HG03139 (cell line): ENCODE data around the gene HABP4.

Experiments used
- ATAC-seq: cut with Tn5 transposase; IDR thresholded peaks from one replicate; pipeline ENCODE4 v1.9.1; 2021; ENCODE audit not compliant: unreplicated experiment

Gene HABP4

GRCh38 chr9:96476013-96476412, 26.0 kb downstream of the HABP4 start:
- ATAC-seq: no peak

GRCh38 chr9:96476591-96476990, 26.6 kb downstream of the HABP4 start:
- ATAC-seq: no peak

GRCh38 chr9:96478829-96479371, 28.9 kb downstream of the HABP4 start:
- ATAC-seq: peak; percentile 73

- ATAC-seq: no peak
These were observed 30.8 kb downstream of the HABP4 start for GRCh38 chr9:96480736-96481135.

- no peak for ATAC-seq
These were observed 32.5 kb downstream of the HABP4 start for GRCh38 chr9:96482476-96482875.

GRCh38 chr9:96483197-96483596, 33.2 kb downstream of the HABP4 start:
- ATAC-seq: no peak

GRCh38 chr9:96483733-96484390, 33.9 kb downstream of the HABP4 start:
- ATAC-seq: no peak

- peak; percentile 92 for ATAC-seq
These were observed 34.6 kb downstream of the HABP4 start for GRCh38 chr9:96484521-96484931.

GRCh38 chr9:96485280-96485679, 35.3 kb downstream of the HABP4 start:
- ATAC-seq: no peak

- no peak for ATAC-seq
These were observed 36.5 kb downstream of the HABP4 start for GRCh38 chr9:96486386-96487028.

GRCh38 chr9:96487029-96487396, 37.0 kb downstream of the HABP4 start:
- no peak for ATAC-seq

- ATAC-seq: no peak
These were observed 38.0 kb downstream of the HABP4 start for GRCh38 chr9:96487949-96488348.

- no peak for ATAC-seq
These were observed 39.6 kb downstream of the HABP4 start for GRCh38 chr9:96489482-96489979.

- ATAC-seq: no peak
These were observed 40.6 kb downstream of the HABP4 start for GRCh38 chr9:96490534-96491078.

- no peak for ATAC-seq
These were observed 41.3 kb downstream of the HABP4 start for GRCh38 chr9:96491079-96491879.

- ATAC-seq: no peak
These were observed 42.0 kb downstream of the HABP4 start for GRCh38 chr9:96491880-96492525.

- no peak for ATAC-seq
These were observed 43.1 kb downstream of the HABP4 start for GRCh38 chr9:96492993-96493531.

GRCh38 chr9:96493757-96494156, 43.8 kb downstream of the HABP4 start:
- ATAC-seq: no peak

- no peak for ATAC-seq
These were observed 44.3 kb downstream of the HABP4 start for GRCh38 chr9:96494215-96494800.

- ATAC-seq: no peak
These were observed 45.4 kb downstream of the HABP4 start for GRCh38 chr9:96495341-96495740.
